ENCODE results near the gene SH2D3C.

SH2D3C gene

DNA sequence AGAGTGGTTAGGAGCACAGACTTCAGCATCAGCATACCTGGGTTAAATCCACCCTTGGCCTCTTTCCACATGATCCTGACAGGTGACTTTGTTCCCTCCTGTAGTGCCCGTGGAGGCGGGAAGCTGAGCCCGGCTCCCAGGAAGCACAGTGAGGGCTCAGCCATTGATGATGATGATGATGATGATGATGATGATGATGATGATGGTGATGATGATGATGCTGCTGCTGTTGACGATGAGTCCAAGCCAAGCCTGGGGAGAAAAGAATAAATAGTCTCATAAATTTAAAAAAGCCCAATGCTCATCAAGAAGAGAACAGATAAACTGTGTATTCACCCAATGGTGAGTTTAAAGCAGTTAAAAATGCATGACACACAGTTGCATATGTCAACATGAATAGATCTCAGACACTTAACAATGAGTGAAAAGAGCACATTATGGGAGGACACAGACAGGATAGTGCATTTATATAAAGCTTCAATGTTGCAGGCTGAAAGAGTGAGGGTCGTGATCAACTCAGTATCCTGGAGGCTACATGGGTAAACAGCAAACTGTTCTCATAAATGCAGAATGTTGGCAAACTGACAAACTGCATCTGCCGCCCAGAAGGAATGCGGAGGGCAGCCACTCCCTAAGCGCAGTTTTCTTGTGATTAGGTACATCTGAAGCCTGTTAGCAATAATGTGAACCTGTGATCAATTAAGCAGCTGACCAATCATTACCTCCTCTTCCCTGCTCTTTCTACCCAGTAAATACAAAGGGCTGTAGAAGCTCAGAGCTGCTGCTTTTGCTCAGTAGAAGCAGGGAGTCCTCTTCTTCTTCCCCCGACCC, 83.4 kb downstream of the SH2D3C start:
- no peak for DNase-seq

DNA sequence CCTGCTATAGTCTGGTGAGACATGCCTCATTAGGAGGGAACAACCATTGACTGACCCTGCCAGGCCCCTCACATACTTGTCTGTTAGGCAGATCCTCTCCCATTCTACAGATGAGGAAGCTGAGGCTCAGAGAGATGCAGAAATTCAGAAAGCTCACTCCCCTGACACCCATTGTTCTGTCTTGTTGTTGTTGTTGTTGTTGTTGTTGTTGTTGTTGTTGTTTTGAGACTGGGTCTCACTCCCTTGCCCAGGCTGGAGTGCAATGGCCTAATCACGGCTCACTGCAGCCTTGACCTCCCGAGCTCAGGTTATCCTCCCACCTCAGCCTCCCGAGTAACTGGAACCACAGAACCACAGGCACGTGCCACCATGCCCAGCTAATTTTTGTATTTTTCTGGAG, 84.8 kb downstream of the SH2D3C start:
- no peak for DNase-seq

DNA sequence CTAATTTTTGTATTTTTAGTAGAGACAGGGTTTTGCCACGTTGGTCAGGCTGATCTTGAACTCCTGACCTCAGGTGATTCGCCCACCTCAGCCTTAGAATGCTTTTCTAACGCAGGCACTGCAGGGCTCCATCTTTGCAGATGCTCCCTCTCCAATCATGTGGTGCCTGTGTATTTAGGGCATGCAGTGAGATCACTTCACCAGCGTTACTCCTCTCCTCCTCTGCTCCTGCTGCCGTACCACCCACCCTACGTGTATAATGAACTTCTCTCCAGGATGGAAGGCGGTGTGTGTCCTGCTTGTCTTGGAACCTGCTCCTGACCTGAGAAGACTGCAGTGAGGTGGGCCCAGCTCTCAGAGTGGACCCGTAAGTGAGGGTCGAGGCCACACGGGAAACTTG, 85.3 kb downstream of the SH2D3C start:
- no peak for DNase-seq

DNA sequence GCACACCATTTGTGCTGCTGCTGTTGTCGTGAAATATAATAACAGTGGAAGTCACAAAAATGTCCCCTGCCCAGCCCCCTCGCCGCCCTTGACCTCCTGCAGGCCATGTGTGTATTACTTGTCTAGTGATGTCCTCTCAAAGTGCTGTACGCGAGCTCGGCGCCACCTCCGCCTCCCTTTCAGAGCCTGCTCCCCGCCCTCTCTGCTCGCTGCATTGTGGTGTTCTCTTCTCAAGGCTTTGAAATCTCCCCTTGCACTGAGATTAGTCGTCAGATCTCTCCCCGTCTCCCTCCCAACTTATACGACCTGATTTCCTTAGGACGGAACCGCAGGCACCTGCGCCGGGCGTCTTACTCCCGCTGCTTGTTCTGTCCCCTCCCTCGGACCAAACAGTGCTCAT, 86.4 kb downstream of the SH2D3C start:
- no peak for DNase-seq

DNA sequence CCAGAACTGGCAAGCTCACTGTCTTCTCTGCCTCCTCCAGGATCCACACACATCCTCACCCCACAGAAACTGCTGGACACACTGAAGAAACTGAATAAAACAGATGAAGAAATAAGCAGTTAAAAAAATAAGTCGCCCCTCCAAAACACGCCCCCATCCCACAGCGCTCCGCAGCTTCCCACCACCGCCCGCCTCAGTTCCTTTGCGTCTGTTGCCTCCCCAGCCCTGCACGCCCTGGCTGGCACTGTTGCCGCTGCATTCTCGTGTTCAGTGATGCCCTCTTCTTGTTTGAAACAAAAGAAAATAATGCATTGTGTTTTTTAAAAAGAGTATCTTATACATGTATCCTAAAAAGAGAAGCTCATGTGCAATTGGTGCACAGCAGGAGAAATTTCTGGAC, 87.7 kb downstream of the SH2D3C start:
- no peak for DNase-seq

DNA sequence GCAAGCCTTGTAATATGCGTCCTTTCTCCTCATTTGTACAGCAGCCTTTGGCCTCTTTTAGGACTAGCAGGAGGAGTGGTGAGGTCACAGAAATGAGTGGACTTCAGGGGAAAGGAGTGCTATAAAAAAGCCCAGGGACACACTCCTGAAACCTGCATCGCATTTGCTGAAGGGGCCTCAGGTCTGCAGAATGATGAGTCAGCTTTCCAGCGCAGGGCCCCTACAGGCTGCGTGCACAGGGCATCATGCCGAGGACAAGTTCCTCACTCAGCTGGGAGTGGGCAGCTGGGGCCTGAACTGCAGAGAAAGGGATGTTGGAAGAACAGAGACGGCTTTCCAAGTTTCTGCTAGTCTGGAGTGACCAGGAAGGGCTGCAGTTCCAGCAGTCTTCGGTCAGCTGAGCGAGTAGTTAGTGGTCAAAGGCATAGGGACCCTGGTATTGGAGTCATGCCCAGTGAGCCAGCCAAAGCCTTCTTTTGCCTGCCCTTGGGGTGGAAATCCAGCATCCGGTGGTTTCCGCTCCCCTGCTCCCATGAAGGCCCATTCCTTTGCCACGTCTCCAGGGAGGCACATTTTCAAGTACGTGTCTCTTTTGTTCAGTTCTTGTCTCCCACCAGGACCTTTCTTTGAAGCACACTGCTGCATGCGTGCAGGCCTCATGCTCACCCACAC, 89.0 kb downstream of the SH2D3C start:
- no peak for DNase-seq

All from KG1 (cell line).